Measurements from ENCODE around the gene PHF13. TPM values are rescaled to one million over a fixed set of nuclear protein-coding genes. Genes with fewer than 3 reads are reported as not detected.

Gene PHF13
- total and polyA plus RNA-seq, 2 of the 4 experiments (the other 2 are of a cell fraction) = 7.3 to 9.8 TPM

- intact Hi-C loops (cut with micrococcal nuclease) = no loop called here
These were observed 35.6 kb upstream of the PHF13 start for GRCh38 chr1:6577831-6578525.

More at GRCh38 chr1:6577831-6578525, 35.6 kb upstream of the PHF13 start:
- dilution Hi-C loops (cut with HindIII; ENCODE audit: low sequenced_read_pairs, unreplicated experiment) = no loop called here
- Histone ChIP-seq H2BK20ac (ENCODE audit: low read depth, low read length) (no peak overlapping the region), H3K4me1 (ENCODE audit: control insufficient read depth, insufficient read depth, low read length) (peaks cover 11% of the 10 kb centered on the region), H2AK9ac (replicated peaks; ENCODE audit: low read depth, low read length, poor library complexity) (peak overlapping the region; percentile 72), H3K4me3 (ENCODE audit: insufficient read depth, low read depth, low read length) (no peak overlapping the region), H3K4me2 (ENCODE audit: low read depth, low read length) (no peak overlapping the region), H4K5ac (ENCODE audit: low read depth, low read length) (no peak overlapping the region), H4K20me1 (ENCODE audit: insufficient read depth, low read length) (peaks cover 3% of the 10 kb centered on the region; the same call in 1 of the 2 replicates), H3K14ac (replicated peaks; ENCODE audit: low read depth, low read length) (no peak overlapping the region), H3K36me3 (ENCODE audit: control insufficient read depth, insufficient read depth, low read length) (0 out of 2 replicates have a peak, but pooled peaks cover 3% of the 10 kb centered on the region), H3K4ac (ENCODE audit: low read depth, low read length) (no peak overlapping the region), H3K9ac (ENCODE audit: low read depth, low read length) (no peak overlapping the region), H3K18ac (ENCODE audit: low read depth, low read length) (no peak overlapping the region), H3K27ac (ENCODE audit: insufficient read depth, low read length) (no peak overlapping the region), H2AFZ (replicated peaks; ENCODE audit: low read length, poor library complexity) (no peak overlapping the region), H3K23ac (ENCODE audit: low read depth, low read length) (no peak overlapping the region), H2BK15ac (ENCODE audit: low read depth, low read length) (no peak overlapping the region), H3K79me1 (ENCODE audit: low read depth in 1 of 2, low read length in 2 of 2) (peaks cover 10 to 28% of the 10 kb centered on the region in 2 experiments), H3K27me3 (ENCODE audit: control insufficient read depth, insufficient read depth, low read length) (no peaks in the 10 kb centered on the region; the same call in 1 of the 2 replicates), H4K8ac (ENCODE audit: low read depth in 2 of 2, low read length in 2 of 2) (no peak overlapping the region), H2BK120ac (ENCODE audit: low read depth, low read length) (no peak overlapping the region), H3K9me1 (ENCODE audit: insufficient read depth, low read length) (peaks cover 13% of the 10 kb centered on the region), H3K56ac (ENCODE audit: extremely low read depth, insufficient read depth, low read length) (no peak overlapping the region), H4K91ac (ENCODE audit: insufficient read depth, low read depth, low read length) (no peak overlapping the region), H2BK5ac (ENCODE audit: low read depth, low read length, poor library complexity, severe bottlenecking) (no peak overlapping the region), H2AK5ac (ENCODE audit: low read depth, low read length) (no peak overlapping the region), H3K9me3 (ENCODE audit: control insufficient read depth, insufficient read depth, low read length) (no peaks in the 10 kb centered on the region)
- 92% methylated on average over 2 of the region's 6 CpGs; no CpG with 5 or more reads in 1 of the 2 experiments for WGBS, 2 experiments (ENCODE audit: extremely low coverage in 2 of 2, insufficient read length in 1 of 2)
- TF ChIP-seq POLR2A (IDR thresholded peaks at IDR 0.05; ENCODE audit: low read depth, low read length) (no peak), NFE2L2 (IDR thresholded peaks at IDR 0.05; ENCODE audit: low read depth, low read length) (no peak), RFX5 (IDR thresholded peaks at IDR 0.05; ENCODE audit: low read depth, low read length) (no peak), RAD21 (IDR thresholded peaks at IDR 0.05; ENCODE audit: low read length) (no peak), MAFK (IDR thresholded peaks at IDR 0.05; ENCODE audit: low read depth, low read length) (no peak), MAZ (IDR thresholded peaks at IDR 0.05; ENCODE audit: borderline replicate concordance, low read depth, low read length) (no peak), CEBPB (IDR thresholded peaks at IDR 0.05; ENCODE audit: low read depth, low read length) (no peak), FOS (IDR thresholded peaks at IDR 0.05; ENCODE audit: low read depth, low read length) (no peak), SMC3 (IDR thresholded peaks at IDR 0.05; ENCODE audit: low read depth, low read length) (no peak), RCOR1 (IDR thresholded peaks at IDR 0.05; ENCODE audit: insufficient replicate concordance, low read length) (no peak)
- TF ChIP-seq, protein P1, sequence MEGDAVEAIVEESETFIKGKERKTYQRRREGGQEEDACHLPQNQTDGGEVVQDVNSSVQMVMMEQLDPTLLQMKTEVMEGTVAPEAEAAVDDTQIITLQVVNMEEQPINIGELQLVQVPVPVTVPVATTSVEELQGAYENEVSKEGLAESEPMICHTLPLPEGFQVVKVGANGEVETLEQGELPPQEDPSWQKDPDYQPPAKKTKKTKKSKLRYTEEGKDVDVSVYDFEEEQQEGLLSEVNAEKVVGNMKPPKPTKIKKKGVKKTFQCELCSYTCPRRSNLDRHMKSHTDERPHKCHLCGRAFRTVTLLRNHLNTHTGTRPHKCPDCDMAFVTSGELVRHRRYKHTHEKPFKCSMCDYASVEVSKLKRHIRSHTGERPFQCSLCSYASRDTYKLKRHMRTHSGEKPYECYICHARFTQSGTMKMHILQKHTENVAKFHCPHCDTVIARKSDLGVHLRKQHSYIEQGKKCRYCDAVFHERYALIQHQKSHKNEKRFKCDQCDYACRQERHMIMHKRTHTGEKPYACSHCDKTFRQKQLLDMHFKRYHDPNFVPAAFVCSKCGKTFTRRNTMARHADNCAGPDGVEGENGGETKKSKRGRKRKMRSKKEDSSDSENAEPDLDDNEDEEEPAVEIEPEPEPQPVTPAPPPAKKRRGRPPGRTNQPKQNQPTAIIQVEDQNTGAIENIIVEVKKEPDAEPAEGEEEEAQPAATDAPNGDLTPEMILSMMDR (conservative IDR thresholded peaks at IDR 0.05; ENCODE audit: low read depth, low read length) = no peak
- TF ChIP-seq, protein P2, sequence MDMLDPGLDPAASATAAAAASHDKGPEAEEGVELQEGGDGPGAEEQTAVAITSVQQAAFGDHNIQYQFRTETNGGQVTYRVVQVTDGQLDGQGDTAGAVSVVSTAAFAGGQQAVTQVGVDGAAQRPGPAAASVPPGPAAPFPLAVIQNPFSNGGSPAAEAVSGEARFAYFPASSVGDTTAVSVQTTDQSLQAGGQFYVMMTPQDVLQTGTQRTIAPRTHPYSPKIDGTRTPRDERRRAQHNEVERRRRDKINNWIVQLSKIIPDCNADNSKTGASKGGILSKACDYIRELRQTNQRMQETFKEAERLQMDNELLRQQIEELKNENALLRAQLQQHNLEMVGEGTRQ (IDR thresholded peaks at IDR 0.05; ENCODE audit: low read depth, low read length) = no peak
- POLR2A ChIA-PET (ENCODE audit: unreplicated experiment) = no interaction called here
- in situ Hi-C loops (cut with MboI; ENCODE audit: low sequenced_read_pairs) = no loop called here
- DNase-seq (no peak), ATAC-seq (ENCODE audit: low read depth) (no peak)
- CTCF ChIA-PET = no interaction called here
- no TSS peak for BruUV-seq (replicated peaks)
